Lung (tissue), 12 donors: ENCODE results near the gene GNAZ. TPM values are rescaled to one million over a fixed set of nuclear protein-coding genes. Genes with fewer than 3 reads are reported as not detected.

Experiments used
- ATAC-seq: fragments of 200-7000 bp; cut with Tn5 transposase; one replicate; pipeline ENCODE4 v1.9.1; 2020; ENCODE audit warnings: moderate number of reproducible peaks; ENCODE audit not compliant: insufficient read depth, low FRiP score
- DNase-seq, 3 donors: peaks; one replicate each; pipeline ENCODE4 v3.0.0-alpha.2; 2013 to 2017
- H3K27ac ChIP-seq, 2 donors: one replicate each; pipeline ENCODE4 v1.5.1; 2013; ENCODE audit warnings: mild to moderate bottlenecking in 2 of 2, moderate library complexity in 2 of 2, control low read depth in 1 of 2, inconsistent platforms in 1 of 2, low read depth in 1 of 2, low read length in 1 of 2
- H3K27me3 ChIP-seq, 3 donors: one replicate each; pipeline ENCODE4 v1.5.1; 2013; ENCODE audit warnings: low read length in 2 of 3; ENCODE audit not compliant: control insufficient read depth in 3 of 3, insufficient read depth in 3 of 3
- H3K36me3 ChIP-seq, 4 donors: one replicate each; pipeline ENCODE4 v1.5.1; 2013; ENCODE audit warnings: low read length in 4 of 4, mild to moderate bottlenecking in 1 of 4, moderate library complexity in 1 of 4; ENCODE audit not compliant: control insufficient read depth in 4 of 4, insufficient read depth in 4 of 4
- H3K4me1 ChIP-seq, 5 donors: one replicate each; pipeline ENCODE4 v1.5.1; 2013; ENCODE audit warnings: low read length in 5 of 5, mild to moderate bottlenecking in 2 of 5, moderate library complexity in 1 of 5; ENCODE audit not compliant: control insufficient read depth in 5 of 5, insufficient read depth in 5 of 5
- H3K4me3 ChIP-seq: one replicate; pipeline ENCODE4 v1.5.1; 2013; ENCODE audit warnings: mild to moderate bottlenecking, control low read depth, moderate library complexity
- H3K9ac ChIP-seq, 2 donors: one replicate each; pipeline ENCODE4 v1.5.1; 2013; ENCODE audit warnings: low read length in 2 of 2, control low read depth in 1 of 2; ENCODE audit not compliant: insufficient read depth in 1 of 2
- H3K9me3 ChIP-seq, 4 donors: one replicate each; pipeline ENCODE4 v1.5.1; 2013; ENCODE audit warnings: low read length in 3 of 4, mild to moderate bottlenecking in 1 of 4, moderate library complexity in 1 of 4; ENCODE audit not compliant: control insufficient read depth in 4 of 4, insufficient read depth in 3 of 4
- CTCF ChIP-seq: IDR thresholded peaks from 2 replicates; pipeline ENCODE4 v1.5.1; 2012; ENCODE audit warnings: mild to moderate bottlenecking; ENCODE audit errors: control extremely low read depth, extremely low read depth
- WGBS, 2 donors: extraction: QIAGEN DNeasy Blood & Tissue Kit; methylation state at CpG; one replicate each; pipeline ENCODE4 v1.1.7; 2013; 5-methylcytosine and 5-hydroxymethylcytosine counted together
- polyA plus RNA-seq, 2 donors: library from polyadenylated mRNA; stranded (reverse); fragments of 200-250 nt; gene quantifications; one replicate each; pipeline ENCODE4 v1.2.1, GENCODE V29; 2013
- total RNA-seq, 2 donors: library from RNA; depleted of rRNA in 1 of 2; stranded (reverse); fragments of >200 nt in 1 of 2; gene quantifications; one replicate each; pipeline ENCODE4 v1.2.1, GENCODE V29; 2014 to 2021
- donor health status: control.
- donor health status: control.
- donor health status: Bipolar disorder and iron deficiency.
- donor health status: healthy.
- donor health status: DM: yes; HTN: yes; CAD: no.

GNAZ gene
- total and polyA plus RNA-seq, 4 donors: 0.77 to 5.0 (median 2.3) TPM

DNA sequence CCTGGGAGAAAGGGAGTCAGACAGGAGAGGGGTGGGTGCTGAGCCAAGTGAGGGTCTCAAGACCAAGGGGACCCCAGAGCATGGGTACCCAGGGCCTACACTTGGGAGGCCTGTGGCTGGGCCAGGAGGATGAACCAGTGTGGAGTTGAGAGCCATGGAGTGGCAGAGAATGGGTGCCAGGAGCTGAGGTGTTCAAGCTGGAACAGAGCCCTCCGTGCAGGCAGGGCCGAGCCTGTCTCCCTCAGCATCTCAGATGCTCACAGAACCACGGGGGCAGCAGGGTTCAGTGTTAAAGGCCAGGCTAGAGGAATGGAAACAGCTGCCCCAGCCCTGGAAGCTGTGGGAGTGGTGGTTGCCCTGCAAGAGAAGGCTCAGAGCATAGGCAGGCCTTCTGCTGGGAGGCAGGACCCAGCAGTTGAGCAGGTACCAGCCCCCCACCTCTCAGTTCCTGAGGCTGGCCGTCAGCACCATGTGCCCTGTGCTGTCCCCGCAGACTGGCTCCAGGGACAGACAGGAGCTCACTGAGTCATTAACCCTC lies 39.2 kb downstream of the GNAZ start:
- DNase-seq (no peak), ATAC-seq (no peak)
- no peak for TF ChIP-seq CTCF
- Histone ChIP-seq H3K27ac (no peak overlapping the region), H3K4me1 (peaks cover 0 to 14% (median 0%) of the 10 kb centered on the region in 5 donors), H3K9me3 (no peaks in the 10 kb centered on the region), H3K4me3 (no peak overlapping the region), H3K36me3 (no peaks in the 10 kb centered on the region), H3K27me3 (no peaks in the 10 kb centered on the region), H3K9ac (no peak overlapping the region)
- 81 to 96% methylated on average over 5 of the region's 5 CpGs for WGBS, 2 donors

DNA sequence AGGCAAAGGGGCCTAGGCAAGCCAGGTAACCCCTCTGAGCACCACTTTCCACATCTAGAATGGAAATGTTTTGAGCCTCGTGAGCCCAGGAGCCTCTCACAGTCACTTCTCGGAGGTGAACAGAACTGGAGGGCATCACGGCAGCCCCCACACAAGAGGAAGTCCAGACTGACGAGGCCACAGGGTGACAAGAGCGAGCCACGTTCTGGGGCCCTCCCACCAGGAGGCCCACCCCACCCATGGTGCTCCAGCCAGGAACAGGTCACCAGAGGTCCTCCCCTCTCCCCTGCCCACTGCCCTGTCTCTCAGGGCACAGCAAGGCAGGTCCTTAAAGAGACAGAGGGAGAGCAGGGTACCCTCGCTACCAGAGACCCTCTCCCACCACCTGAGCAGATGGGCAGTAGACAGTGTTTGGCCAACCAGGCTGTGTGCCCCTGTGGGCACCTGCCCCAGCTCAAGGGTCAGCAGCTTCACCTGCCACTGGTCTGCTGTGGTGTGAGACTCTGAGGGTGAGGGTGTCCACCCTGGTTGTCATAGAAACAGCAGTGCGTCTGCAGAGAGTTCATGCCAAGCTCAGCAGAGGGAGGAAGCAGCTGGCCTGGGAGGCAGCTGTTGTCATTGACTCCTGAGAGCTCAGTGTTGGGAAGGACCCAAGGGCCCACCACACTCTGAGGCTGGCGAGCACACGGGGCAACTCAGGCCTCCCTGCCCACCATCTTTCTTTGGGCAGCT lies 40.0 kb downstream of the GNAZ start:
- no peaks in the 10 kb centered on the region for H3K36me3 ChIP-seq
- 67 to 74% methylated on average over 10 of the region's 10 CpGs for WGBS, 2 donors
- H3K4me3 ChIP-seq: no peak overlapping the region
- ATAC-seq (no peak), DNase-seq (no peak)
- H3K9ac ChIP-seq: no peak overlapping the region
- TF ChIP-seq CTCF: no peak
- H3K27ac ChIP-seq: no peak overlapping the region
- H3K9me3 ChIP-seq: no peaks in the 10 kb centered on the region
- H3K27me3 ChIP-seq: no peaks in the 10 kb centered on the region
- H3K4me1 ChIP-seq: peaks cover 0 to 14% (median 0%) of the 10 kb centered on the region in 5 donors

DNA sequence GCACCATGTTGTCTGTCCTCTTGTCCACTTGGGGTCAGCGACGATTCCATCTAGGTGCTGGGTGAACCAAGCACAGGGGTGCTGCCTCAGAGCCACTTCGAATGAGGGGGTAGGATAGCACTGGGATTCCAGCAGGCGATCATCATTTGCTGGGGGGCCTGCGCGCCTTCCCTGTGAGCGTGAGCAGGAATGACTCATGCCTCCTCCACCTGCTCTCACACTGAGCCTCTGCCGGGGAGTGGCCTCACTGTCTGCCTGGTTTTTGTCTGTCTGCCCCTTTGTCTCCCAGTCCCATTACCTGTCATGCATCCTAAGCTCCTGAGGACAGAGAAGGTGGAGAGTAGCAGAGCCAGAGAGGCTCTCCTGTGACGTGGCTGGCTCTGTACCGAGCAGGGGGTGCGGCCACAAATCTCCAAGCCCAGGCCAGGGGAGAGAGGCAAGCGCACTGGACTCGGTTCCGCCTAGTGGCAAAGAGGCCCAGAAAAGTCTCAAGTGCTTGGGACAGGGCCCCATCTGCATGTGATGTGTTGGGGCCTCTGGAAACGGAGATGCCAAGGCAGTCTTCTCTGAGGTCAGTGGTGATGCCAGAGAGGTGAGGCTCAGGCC lies 40.7 kb downstream of the GNAZ start:
- Histone ChIP-seq H3K27ac (no peak overlapping the region), H3K36me3 (no peaks in the 10 kb centered on the region), H3K4me3 (no peak overlapping the region), H3K4me1 (peaks cover 0 to 14% (median 0%) of the 10 kb centered on the region in 5 donors), H3K9me3 (no peaks in the 10 kb centered on the region), H3K9ac (no peak overlapping the region), H3K27me3 (no peaks in the 10 kb centered on the region)
- TF ChIP-seq CTCF: no peak
- no peak for ATAC-seq
- 90 to 91% methylated on average over 15 of the region's 15 CpGs for WGBS, 2 donors
- DNase-seq: no peak
